HL-60 (cell line): Measurements from ENCODE around the gene EPHB4.

Source experiments
- DNase-seq, 2 experiments: peaks; one replicate each; pipeline ENCODE4 v3.0.0-alpha.2; 2010 to 2020; ENCODE audit warnings: low read depth in 1 of 2, low spot score in 1 of 2
- H3K27ac ChIP-seq: fragments of 250-450 bp; sonication (Bioruptor Pico); replicated peaks from 2 replicates; pipeline ENCODE4 v1.5.1; 2020; ENCODE audit warnings: mild to moderate bottlenecking, moderate library complexity
- H3K27me3 ChIP-seq: fragments of 250-450 bp; sonication (Bioruptor Pico); 2 replicates; pipeline ENCODE4 v1.5.1; 2021; ENCODE audit warnings: mild to moderate bottlenecking, moderate library complexity; ENCODE audit not compliant: insufficient read depth, poor library complexity, severe bottlenecking
- H3K4me3 ChIP-seq: replicated peaks from 2 replicates; pipeline ENCODE4 v1.5.1; 2011; ENCODE audit warnings: mild to moderate bottlenecking, control low read depth, low read length; ENCODE audit not compliant: insufficient read depth
- GABPA ChIP-seq: IDR thresholded peaks from 2 replicates; pipeline ENCODE4 v1.6.1; 2012; ENCODE audit warnings: low read depth
- POLR2AphosphoS5 ChIP-seq: IDR thresholded peaks from 2 replicates; pipeline ENCODE4 v1.6.1; 2012; ENCODE audit warnings: low read depth
- SPI1 ChIP-seq: IDR thresholded peaks from 2 replicates; pipeline ENCODE4 v1.6.1; 2012; ENCODE audit warnings: low read depth, mild to moderate bottlenecking, borderline replicate concordance
- TF ChIP-seq, protein P1 (sequence below): IDR thresholded peaks from 2 replicates; pipeline ENCODE4 v1.6.1; 2012; ENCODE audit warnings: low read depth; ENCODE audit not compliant: insufficient replicate concordance
- TF ChIP-seq, protein P2 (sequence below): IDR thresholded peaks from one replicate; pipeline ENCODE4 v1.5.1; 2011; ENCODE audit warnings: low read length, control low read depth, inconsistent platforms; ENCODE audit not compliant: insufficient read depth

EPHB4 gene

DNA sequence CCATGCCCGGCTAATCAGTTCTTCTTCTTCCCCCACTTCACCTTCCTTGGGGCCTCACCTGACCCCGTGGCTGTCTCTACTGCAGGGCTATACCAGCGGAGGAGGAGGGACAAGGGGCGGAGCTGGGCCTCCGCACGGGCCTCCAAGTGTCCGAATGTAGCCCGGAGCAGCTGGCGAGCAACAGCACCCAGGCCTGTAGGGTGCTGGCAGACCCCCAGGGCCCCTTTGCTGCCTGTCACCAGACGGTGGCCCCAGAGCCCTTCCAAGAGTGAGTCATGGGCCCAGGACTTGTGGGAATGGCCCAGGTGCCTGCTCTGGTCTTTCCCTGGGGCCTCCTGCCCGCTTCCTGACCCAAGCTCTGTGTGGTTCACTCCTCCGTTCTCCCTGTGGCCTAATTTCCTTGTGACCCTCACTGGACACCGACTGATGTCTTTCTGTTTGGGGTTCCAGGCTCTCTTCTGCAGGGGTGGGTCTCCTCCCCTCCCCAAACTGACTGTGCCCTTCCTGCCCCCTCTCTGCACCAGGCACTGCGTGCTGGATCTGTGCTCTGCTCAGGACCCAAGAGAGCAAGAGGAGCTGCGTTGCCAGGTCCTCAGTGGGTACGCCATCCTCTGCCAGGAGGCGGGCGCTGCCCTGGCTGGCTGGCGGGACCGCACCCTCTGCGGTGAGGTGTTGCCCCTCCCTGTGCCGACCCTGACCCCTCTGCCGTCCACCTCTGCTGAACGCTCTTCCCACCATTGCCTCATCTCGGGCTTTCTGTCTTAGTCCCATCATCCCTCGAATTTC is 35.2 kb downstream of the EPHB4 start:
- Histone ChIP-seq H3K4me3 (no peak overlapping the region), H3K27me3 (peaks cover 2% of the 10 kb centered on the region), H3K27ac (no peak overlapping the region)
- TF ChIP-seq SPI1, result no peak
- TF ChIP-seq POLR2AphosphoS5, result no peak
- TF ChIP-seq, protein P1, sequence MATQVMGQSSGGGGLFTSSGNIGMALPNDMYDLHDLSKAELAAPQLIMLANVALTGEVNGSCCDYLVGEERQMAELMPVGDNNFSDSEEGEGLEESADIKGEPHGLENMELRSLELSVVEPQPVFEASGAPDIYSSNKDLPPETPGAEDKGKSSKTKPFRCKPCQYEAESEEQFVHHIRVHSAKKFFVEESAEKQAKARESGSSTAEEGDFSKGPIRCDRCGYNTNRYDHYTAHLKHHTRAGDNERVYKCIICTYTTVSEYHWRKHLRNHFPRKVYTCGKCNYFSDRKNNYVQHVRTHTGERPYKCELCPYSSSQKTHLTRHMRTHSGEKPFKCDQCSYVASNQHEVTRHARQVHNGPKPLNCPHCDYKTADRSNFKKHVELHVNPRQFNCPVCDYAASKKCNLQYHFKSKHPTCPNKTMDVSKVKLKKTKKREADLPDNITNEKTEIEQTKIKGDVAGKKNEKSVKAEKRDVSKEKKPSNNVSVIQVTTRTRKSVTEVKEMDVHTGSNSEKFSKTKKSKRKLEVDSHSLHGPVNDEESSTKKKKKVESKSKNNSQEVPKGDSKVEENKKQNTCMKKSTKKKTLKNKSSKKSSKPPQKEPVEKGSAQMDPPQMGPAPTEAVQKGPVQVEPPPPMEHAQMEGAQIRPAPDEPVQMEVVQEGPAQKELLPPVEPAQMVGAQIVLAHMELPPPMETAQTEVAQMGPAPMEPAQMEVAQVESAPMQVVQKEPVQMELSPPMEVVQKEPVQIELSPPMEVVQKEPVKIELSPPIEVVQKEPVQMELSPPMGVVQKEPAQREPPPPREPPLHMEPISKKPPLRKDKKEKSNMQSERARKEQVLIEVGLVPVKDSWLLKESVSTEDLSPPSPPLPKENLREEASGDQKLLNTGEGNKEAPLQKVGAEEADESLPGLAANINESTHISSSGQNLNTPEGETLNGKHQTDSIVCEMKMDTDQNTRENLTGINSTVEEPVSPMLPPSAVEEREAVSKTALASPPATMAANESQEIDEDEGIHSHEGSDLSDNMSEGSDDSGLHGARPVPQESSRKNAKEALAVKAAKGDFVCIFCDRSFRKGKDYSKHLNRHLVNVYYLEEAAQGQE, result no peak
- TF ChIP-seq, protein P2, sequence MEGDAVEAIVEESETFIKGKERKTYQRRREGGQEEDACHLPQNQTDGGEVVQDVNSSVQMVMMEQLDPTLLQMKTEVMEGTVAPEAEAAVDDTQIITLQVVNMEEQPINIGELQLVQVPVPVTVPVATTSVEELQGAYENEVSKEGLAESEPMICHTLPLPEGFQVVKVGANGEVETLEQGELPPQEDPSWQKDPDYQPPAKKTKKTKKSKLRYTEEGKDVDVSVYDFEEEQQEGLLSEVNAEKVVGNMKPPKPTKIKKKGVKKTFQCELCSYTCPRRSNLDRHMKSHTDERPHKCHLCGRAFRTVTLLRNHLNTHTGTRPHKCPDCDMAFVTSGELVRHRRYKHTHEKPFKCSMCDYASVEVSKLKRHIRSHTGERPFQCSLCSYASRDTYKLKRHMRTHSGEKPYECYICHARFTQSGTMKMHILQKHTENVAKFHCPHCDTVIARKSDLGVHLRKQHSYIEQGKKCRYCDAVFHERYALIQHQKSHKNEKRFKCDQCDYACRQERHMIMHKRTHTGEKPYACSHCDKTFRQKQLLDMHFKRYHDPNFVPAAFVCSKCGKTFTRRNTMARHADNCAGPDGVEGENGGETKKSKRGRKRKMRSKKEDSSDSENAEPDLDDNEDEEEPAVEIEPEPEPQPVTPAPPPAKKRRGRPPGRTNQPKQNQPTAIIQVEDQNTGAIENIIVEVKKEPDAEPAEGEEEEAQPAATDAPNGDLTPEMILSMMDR, result no peak
- TF ChIP-seq GABPA, result no peak
- DNase-seq, result no peak

DNA sequence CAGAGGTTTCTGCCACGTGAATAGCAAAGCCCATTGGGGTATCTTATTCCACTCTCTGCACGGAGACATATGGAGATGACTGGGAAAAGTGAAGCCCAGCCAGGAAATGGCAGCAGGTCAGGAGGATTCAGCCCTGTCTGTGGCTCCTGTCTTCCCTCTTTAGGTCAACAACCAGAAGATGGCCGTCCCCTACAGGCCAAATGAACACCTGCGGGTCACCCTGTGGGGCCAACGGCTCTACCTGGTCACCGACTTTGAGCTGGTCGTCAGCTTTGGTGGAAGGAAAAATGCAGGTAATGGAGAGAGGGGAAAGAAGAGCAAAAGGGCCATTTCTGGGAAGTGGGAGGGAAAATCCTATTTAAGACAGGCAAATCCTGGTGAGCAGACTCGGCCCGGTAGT is 38.3 kb downstream of the EPHB4 start:
- H3K27ac ChIP-seq, result no peak overlapping the region
- no peak for DNase-seq
- peaks cover under 1% of the 10 kb centered on the region for H3K27me3 ChIP-seq
- H3K4me3 ChIP-seq, result no peak overlapping the region
- TF ChIP-seq, protein P1, result no peak
- TF ChIP-seq GABPA, result no peak
- TF ChIP-seq, protein P2, result no peak
- TF ChIP-seq POLR2AphosphoS5, result no peak
- no peak for TF ChIP-seq SPI1

DNA sequence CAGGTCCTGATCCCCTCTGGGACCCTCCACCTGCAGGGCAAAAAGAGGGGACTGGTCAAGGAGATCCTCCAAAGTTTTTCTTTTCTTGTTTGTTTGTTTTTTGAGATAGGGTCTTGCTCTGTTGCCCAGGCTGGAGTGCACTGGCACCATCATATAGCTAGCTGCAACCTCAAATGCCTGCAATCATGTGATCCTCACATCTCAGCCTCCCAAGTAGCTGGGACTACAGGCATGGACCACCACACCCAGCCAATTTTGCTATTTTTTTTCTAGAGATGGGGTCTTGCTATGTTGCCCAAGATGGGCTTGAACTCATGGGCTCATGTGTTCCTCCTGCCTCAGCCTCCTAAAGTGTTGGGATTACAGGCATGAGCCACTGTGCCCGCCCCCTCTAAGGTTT is 41.0 kb downstream of the EPHB4 start:
- Histone ChIP-seq H3K4me3 (no peak overlapping the region), H3K27me3 (no peaks in the 10 kb centered on the region), H3K27ac (no peak overlapping the region)
- TF ChIP-seq, protein P2, result no peak
- TF ChIP-seq SPI1 (no peak), GABPA (no peak), POLR2AphosphoS5 (no peak)
- TF ChIP-seq, protein P1, result no peak
- no peak for DNase-seq
